DND-41 (cell line): ENCODE data around the gene ARHGEF16.

Experiments used
- ATAC-seq: fragments of 200-7000 bp; cut with Tn5 transposase; 3 replicates; pipeline ENCODE4 v1.9.1; 2021; ENCODE audit warnings: low read depth; ENCODE audit not compliant: insufficient read depth
- DNase-seq: peaks from one replicate; pipeline ENCODE4 v3.0.0-alpha.2; 2020
- H2AFZ ChIP-seq: 2 replicates; pipeline ENCODE4 v1.6.0; 2012; ENCODE audit warnings: low read depth, low read length
- H3K27ac ChIP-seq: 2 replicates; pipeline ENCODE4 v1.5.1; 2012; ENCODE audit warnings: low read length, inconsistent platforms
- H3K27me3 ChIP-seq: fragments of 200-600 bp; sonication (generic); 2 replicates; pipeline ENCODE4 v1.6.0; 2012; ENCODE audit warnings: low read length, mild to moderate bottlenecking, inconsistent platforms; ENCODE audit not compliant: insufficient read depth, poor library complexity
- H3K36me3 ChIP-seq: 2 replicates; pipeline ENCODE4 v1.5.1; 2012; ENCODE audit warnings: low read length, inconsistent platforms; ENCODE audit not compliant: insufficient read depth
- H3K4me1 ChIP-seq: 2 replicates; pipeline ENCODE4 v1.5.1; 2012; ENCODE audit warnings: mild to moderate bottlenecking, low read length; ENCODE audit not compliant: insufficient read depth
- H3K4me2 ChIP-seq: 2 replicates; pipeline ENCODE4 v1.6.0; 2012; ENCODE audit warnings: mild to moderate bottlenecking, moderate library complexity, low read length, inconsistent platforms; ENCODE audit not compliant: insufficient read depth
- H3K4me3 ChIP-seq, 2 experiments: fragments of 200-600 bp in 1 of 2; shearing (Covaris generic) in 1 of 2; 2 replicates each; pipeline ENCODE4 v1.5.1; 2012 to 2016; ENCODE audit warnings: inconsistent platforms in 2 of 2, low read length in 2 of 2, mild to moderate bottlenecking in 2 of 2, low read depth in 1 of 2, moderate library complexity in 1 of 2
- H3K79me2 ChIP-seq: 2 replicates; pipeline ENCODE4 v1.6.0; 2012; ENCODE audit warnings: low read length, inconsistent platforms; ENCODE audit not compliant: insufficient read depth
- H3K9ac ChIP-seq: 2 replicates; pipeline ENCODE4 v1.6.0; 2012; ENCODE audit warnings: low read depth, mild to moderate bottlenecking, inconsistent platforms, low read length, moderate library complexity
- H3K9me3 ChIP-seq: 2 replicates; pipeline ENCODE4 v1.5.1; 2012; ENCODE audit warnings: low read length, moderate library complexity, mild to moderate bottlenecking, inconsistent platforms; ENCODE audit not compliant: insufficient read depth, severe bottlenecking
- H4K20me1 ChIP-seq: 2 replicates; pipeline ENCODE4 v1.6.0; 2012; ENCODE audit warnings: low read length; ENCODE audit not compliant: insufficient read depth
- CTCF ChIP-seq: IDR thresholded peaks from 2 replicates; pipeline ENCODE4 v1.5.1; 2012; ENCODE audit warnings: borderline replicate concordance, low read length, moderate library complexity, mild to moderate bottlenecking; ENCODE audit not compliant: poor library complexity, severe bottlenecking; ENCODE audit errors: extremely low read depth
- EZH2 ChIP-seq: IDR thresholded peaks from 3 replicates; pipeline ENCODE4 v1.6.1; 2012; ENCODE audit warnings: borderline replicate concordance, low read depth, mild to moderate bottlenecking, moderate library complexity, low read length, inconsistent platforms; ENCODE audit not compliant: severe bottlenecking

The ARHGEF16 gene

GRCh38 chr1:3508757-3509415 is 54.4 kb downstream of the ARHGEF16 start:
- no peak for DNase-seq

GRCh38 chr1:3509721-3510120 is 55.3 kb downstream of the ARHGEF16 start:
- H3K27ac ChIP-seq: no peak overlapping the region
- H3K79me2 ChIP-seq: no peaks in the 10 kb centered on the region
- H3K4me2 ChIP-seq: no peak overlapping the region
- DNase-seq (no peak), ATAC-seq (no peak)
- no peak for TF ChIP-seq CTCF
- no peak for TF ChIP-seq EZH2
- H3K4me3 ChIP-seq: no peak overlapping the region
- H3K9me3 ChIP-seq: no peaks in the 10 kb centered on the region
- no peaks in the 10 kb centered on the region for H3K27me3 ChIP-seq
- no peaks in the 10 kb centered on the region for H3K36me3 ChIP-seq
- H4K20me1 ChIP-seq: no peaks in the 10 kb centered on the region; the same call in 1 of the 2 replicates
- no peaks in the 10 kb centered on the region for H3K4me1 ChIP-seq
- no peak overlapping the region for H2AFZ ChIP-seq
- H3K9ac ChIP-seq: no peak overlapping the region

More at GRCh38 chr1:3508757-3509415, 54.4 kb downstream of the ARHGEF16 start:
- no peaks in the 10 kb centered on the region for H3K9me3 ChIP-seq
- no peaks in the 10 kb centered on the region for H3K27me3 ChIP-seq
- no peaks in the 10 kb centered on the region for H3K4me1 ChIP-seq
- no peak for ATAC-seq
- H2AFZ ChIP-seq: no peak overlapping the region
- no peak overlapping the region for H3K9ac ChIP-seq
- H4K20me1 ChIP-seq: no peaks in the 10 kb centered on the region; the same call in 1 of the 2 replicates
- TF ChIP-seq CTCF (no peak), EZH2 (no peak)
- H3K79me2 ChIP-seq: no peaks in the 10 kb centered on the region
- no peak overlapping the region for H3K27ac ChIP-seq
- H3K4me3 ChIP-seq: no peak overlapping the region
- H3K4me2 ChIP-seq: no peak overlapping the region
- H3K36me3 ChIP-seq: no peaks in the 10 kb centered on the region

- Histone ChIP-seq H3K27me3 (no peaks in the 10 kb centered on the region), H3K9me3 (no peaks in the 10 kb centered on the region), H3K9ac (no peak overlapping the region), H3K4me2 (no peak overlapping the region), H3K36me3 (no peaks in the 10 kb centered on the region), H3K79me2 (no peaks in the 10 kb centered on the region), H3K4me3 (no peak overlapping the region), H3K4me1 (no peaks in the 10 kb centered on the region), H2AFZ (no peak overlapping the region), H3K27ac (no peak overlapping the region), H4K20me1 (no peaks in the 10 kb centered on the region; the same call in 1 of the 2 replicates)
- no peak for ATAC-seq
- TF ChIP-seq EZH2: no peak
- TF ChIP-seq CTCF: no peak
- DNase-seq: no peak
Observed at GRCh38 chr1:3510136-3510955, 55.9 kb downstream of the ARHGEF16 start.
